Activated CD4-positive, alpha-beta T cell treated with anti-CD3 and anti-CD28 coated beads for 36 hours (primary cell): ENCODE data around the gene CACNA1D. TPM values are rescaled to one million over a fixed set of nuclear protein-coding genes. Genes with fewer than 3 reads are reported as not detected.

ENCODE experiments used
- ATAC-seq: fragments of 200-7000 bp; cut with Tn5 transposase; one replicate; pipeline ENCODE4 v1.10.0; 2021; ENCODE audit warnings: mild to moderate bottlenecking, moderate library complexity
- CTCF ChIA-PET: fragments of 350-600 bp; sonication (Branson Sonifier 250); formaldehyde crosslinking; loops from one replicate; lab custom pipeline; 2021; ENCODE audit warnings: antibody characterized with exemption; lab: Charles Lee
- POLR2A ChIA-PET: fragments of 350-600 bp; sonication (Branson Sonifier 250); formaldehyde crosslinking; loops from one replicate; lab custom pipeline; 2021; ENCODE audit warnings: antibody characterized with exemption, inconsistent platforms; lab: Charles Lee
- DNase-seq: peaks from one replicate; pipeline ENCODE4 v3.0.0-alpha.2; 2020
- H3K27ac Mint-ChIP-seq: one replicate; pipeline ENCODE4 v1.8.0; 2021; ENCODE audit warnings: mixed read lengths
- H3K27me3 Mint-ChIP-seq: one replicate; pipeline ENCODE4 v1.8.0; 2021; ENCODE audit warnings: mixed read lengths
- H3K36me3 Mint-ChIP-seq: one replicate; pipeline ENCODE4 v1.8.0; 2021; ENCODE audit warnings: low read depth, mixed read lengths
- H3K4me1 Mint-ChIP-seq: one replicate; pipeline ENCODE4 v1.8.0; 2021; ENCODE audit warnings: mixed read lengths
- H3K4me3 Mint-ChIP-seq: one replicate; pipeline ENCODE4 v1.8.0; 2021; ENCODE audit warnings: mild to moderate bottlenecking, moderate library complexity, mixed read lengths
- H3K9me3 Mint-ChIP-seq: one replicate; pipeline ENCODE4 v1.8.0; 2021; ENCODE audit warnings: low read depth, mixed read lengths
- intact Hi-C, 2 experiments: fragments of 100-400 bp; cut with DNase I in 1 of 2; cut with micrococcal nuclease in 1 of 2; formaldehyde crosslinking; loops; one replicate each; pipeline versions ENCODE4 v1.14.2 to v1.15.1; 2022 to 2024; cut with DNase I, micrococcal nuclease
- total RNA-seq, 2 experiments: library from RNA; stranded (reverse); gene quantifications; one replicate each; pipeline ENCODE4 v1.2.3, GENCODE V29; 2021

Gene CACNA1D
- total RNA-seq, 2 experiments from 2014 or later = 0.21 to 0.33 TPM

DNA sequence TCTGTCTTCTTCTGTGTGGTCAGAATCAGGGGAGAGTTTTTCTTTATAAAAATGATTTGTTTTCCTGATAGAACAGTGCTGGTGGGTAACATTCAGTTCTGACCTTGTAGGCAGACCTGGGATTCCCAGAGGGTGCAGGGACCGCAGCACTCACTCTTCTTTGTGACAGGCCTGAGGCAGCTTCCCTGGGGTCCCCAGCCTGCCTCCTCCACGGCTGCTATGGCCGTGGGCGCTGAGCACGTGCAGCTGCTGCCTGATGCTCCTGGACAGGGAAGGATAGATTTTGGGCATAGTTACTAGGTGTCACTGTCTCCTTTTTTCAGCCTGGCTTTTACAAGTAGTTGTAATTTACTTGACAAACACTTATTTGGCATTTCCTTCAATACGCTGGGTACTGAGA lies 39.1 kb downstream of the CACNA1D start:
- Mint-ChIP-seq H3K36me3 (no peaks in the 10 kb centered on the region), H3K9me3 (no peaks in the 10 kb centered on the region), H3K27ac (no peak overlapping the region), H3K27me3 (peaks cover 23% of the 10 kb centered on the region), H3K4me1 (no peaks in the 10 kb centered on the region), H3K4me3 (no peak overlapping the region)
- intact Hi-C loops = loop anchor here in 1 of 2 experiments (5.0 kb wide), 1 partner anchor 179 kb away; no protein-coding TSS in a partner anchor
- POLR2A ChIA-PET = interaction anchor here (0.7 kb wide), 1 partner anchor 51 kb away, joined by 3 read pairs; no protein-coding TSS in a partner anchor
- DNase-seq (no peak), ATAC-seq (no peak)
- CTCF ChIA-PET = interaction anchor here (0.6 kb wide), 1 partner anchor 58 kb away, joined by 3 read pairs; no protein-coding TSS in a partner anchor

DNA sequence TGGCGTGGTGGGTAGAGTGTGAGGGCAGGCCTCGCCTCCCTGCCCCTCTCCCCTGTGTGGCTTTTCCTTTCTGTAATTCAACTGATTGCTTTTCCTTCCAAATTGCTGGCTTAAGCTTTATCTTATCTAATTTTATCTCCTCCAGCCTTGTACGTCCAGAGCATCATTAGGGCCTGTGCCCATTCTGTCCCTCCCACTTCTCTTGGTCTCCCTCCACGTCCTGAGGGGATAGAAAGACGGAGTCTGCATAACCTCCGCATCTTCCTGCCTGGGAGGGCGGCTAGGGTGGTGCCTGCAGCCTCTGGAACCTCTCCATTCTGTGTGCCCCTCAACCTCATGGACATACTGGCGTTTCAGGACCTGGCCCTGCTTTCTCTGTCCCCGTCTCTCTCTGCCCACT lies 39.8 kb downstream of the CACNA1D start:
- Mint-ChIP-seq H3K27me3 (peaks cover 26% of the 10 kb centered on the region), H3K36me3 (no peaks in the 10 kb centered on the region), H3K4me3 (no peak overlapping the region), H3K9me3 (no peaks in the 10 kb centered on the region), H3K27ac (no peak overlapping the region), H3K4me1 (no peaks in the 10 kb centered on the region)
- ChIA-PET POLR2A (interaction anchor here (0.7 kb wide), 1 partner anchor 50 kb away, joined by 3 read pairs; no protein-coding TSS in a partner anchor), CTCF (no interaction called here)
- intact Hi-C loops = loop anchor here in 1 of 2 experiments (5.0 kb wide), 1 partner anchor 178 kb away; no protein-coding TSS in a partner anchor
- ATAC-seq (no peak), DNase-seq (no peak)

DNA sequence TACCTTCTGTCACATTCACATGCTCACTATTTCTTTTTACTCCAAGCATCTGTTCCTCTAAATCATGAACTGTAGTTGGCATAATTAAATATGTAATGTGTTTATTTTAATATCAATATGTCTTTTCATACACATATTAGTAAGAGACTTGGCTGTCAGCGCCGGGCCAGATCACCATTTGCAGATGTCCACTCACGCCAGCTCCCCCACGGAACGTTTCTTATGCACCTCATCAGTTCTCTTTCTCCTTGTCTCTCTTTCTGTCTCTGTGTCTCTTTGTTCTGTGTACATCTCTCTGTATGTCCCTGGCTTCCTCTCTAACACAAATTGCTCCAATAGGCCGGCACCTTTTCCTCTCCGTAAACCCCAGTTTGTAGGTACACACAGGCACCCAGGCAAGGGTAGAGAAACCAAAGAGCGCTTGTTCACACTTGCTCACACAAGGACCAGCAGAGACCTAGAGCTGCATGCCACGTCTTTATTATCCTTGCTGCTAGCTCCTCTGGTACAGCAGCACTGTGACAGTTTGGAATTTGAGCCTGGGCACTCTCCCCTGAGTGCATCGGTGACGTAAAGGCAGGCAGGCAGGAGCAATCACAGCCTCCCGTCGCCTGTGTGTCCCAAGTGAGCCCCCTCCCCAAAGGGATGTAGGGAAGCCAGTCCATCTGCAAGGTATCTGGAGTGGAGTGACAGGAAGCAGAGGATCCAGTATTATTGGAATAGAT lies 40.4 kb downstream of the CACNA1D start:
- H3K9me3 Mint-ChIP-seq = no peaks in the 10 kb centered on the region
- intact Hi-C loops = loop anchor here in 1 of 2 experiments (5.0 kb wide), 1 partner anchor 177 kb away; no protein-coding TSS in a partner anchor
- H3K27ac Mint-ChIP-seq = no peak overlapping the region
- no peak for ATAC-seq
- no peak overlapping the region for H3K4me3 Mint-ChIP-seq
- H3K4me1 Mint-ChIP-seq = no peaks in the 10 kb centered on the region
- POLR2A ChIA-PET = no interaction called here
- peaks cover 28% of the 10 kb centered on the region for H3K27me3 Mint-ChIP-seq
- no peak for DNase-seq
- CTCF ChIA-PET = no interaction called here
- no peaks in the 10 kb centered on the region for H3K36me3 Mint-ChIP-seq

DNA sequence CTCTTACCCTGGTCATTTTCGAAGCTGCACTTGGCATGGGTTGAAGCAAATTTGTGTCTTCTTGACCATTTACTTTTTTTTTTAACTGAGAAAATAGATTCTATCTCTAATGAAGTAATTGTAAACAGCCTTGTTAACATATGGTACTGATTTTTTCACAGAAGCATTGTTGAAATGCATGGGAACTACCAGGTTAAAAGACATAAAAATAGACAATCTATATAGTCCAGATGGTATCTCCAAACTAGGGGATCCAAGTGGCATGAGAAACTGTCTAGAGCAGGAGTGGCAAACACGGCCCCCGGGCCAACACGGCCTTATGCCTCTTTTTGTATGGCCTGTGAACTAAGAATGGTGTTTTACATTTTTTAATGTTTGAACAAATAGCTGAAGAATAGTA lies 41.9 kb downstream of the CACNA1D start:
- intact Hi-C loops = no loop called here
- no peaks in the 10 kb centered on the region for H3K4me1 Mint-ChIP-seq
- no peak overlapping the region for H3K4me3 Mint-ChIP-seq
- H3K27ac Mint-ChIP-seq = no peak overlapping the region
- ChIA-PET POLR2A (no interaction called here), CTCF (no interaction called here)
- H3K9me3 Mint-ChIP-seq = no peaks in the 10 kb centered on the region
- ATAC-seq = no peak
- no peak for DNase-seq
- peaks cover 16% of the 10 kb centered on the region for H3K27me3 Mint-ChIP-seq
- no peaks in the 10 kb centered on the region for H3K36me3 Mint-ChIP-seq

DNA sequence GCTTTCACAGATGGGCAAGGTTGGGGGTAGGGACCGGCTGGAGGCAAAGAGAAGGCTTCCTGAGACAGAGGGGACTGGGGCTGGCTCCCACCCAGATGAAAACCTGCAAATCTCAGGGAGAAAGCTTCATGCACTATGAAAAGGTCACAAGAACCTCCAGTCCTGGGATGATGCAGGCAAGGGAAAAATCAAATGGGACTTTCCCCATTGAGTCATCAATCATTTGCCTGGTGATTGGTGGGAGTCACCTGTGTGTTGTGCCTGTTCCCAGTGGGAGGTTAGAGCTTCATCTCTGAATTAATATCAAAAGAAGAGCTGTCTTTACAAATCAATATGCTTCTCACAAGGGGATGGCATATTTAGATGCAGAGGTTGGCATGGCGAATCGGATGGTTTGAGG lies 49.9 kb downstream of the CACNA1D start:
- ChIA-PET POLR2A (no interaction called here), CTCF (interaction anchor here (0.5 to 1.5 kb wide), 2 partner anchors 95 to 153 kb away, joined by 3 read pairs; no protein-coding TSS in a partner anchor)
- peaks cover 21% of the 10 kb centered on the region for H3K27me3 Mint-ChIP-seq
- no peak overlapping the region for H3K27ac Mint-ChIP-seq
- DNase-seq = peak; percentile 12
- peaks cover 9% of the 10 kb centered on the region for H3K4me1 Mint-ChIP-seq
- no peaks in the 10 kb centered on the region for H3K9me3 Mint-ChIP-seq
- ATAC-seq = peak; percentile 63
- intact Hi-C loops = no loop called here
- H3K4me3 Mint-ChIP-seq = no peak overlapping the region
- no peaks in the 10 kb centered on the region for H3K36me3 Mint-ChIP-seq

DNA sequence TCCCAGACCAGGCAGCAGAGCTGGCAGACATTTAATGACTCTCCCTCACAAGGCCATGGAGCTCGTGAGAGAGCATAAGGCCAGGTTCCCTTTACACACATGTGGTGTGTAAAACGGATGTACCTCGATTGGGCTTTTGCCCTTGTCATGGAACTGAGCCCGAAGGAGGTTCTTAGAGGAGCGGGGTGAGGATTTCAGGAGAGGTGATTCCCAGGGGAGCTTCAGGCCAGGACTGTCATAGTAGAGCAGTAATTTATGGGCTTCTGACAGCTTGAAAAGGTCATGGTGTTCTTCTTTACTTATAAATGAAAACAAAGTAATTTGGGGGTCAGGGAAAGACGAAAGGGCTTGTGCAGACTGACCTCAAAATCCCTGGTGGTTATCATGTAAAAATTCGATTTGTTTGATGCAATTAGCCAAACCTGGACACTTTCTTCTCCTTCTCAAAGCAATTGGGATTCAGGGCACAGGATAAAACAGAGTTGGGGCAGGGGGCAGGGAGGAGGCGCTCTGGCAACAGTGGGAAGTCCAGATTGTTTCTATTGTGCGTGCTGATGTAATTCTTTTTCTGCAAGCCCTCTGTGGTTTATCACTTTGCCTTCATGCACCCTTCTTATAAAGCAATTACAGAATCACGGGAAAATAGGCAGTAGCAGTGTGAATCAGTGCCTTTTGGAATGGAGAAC lies 51.0 kb downstream of the CACNA1D start:
- no peaks in the 10 kb centered on the region for H3K9me3 Mint-ChIP-seq
- H3K36me3 Mint-ChIP-seq = no peaks in the 10 kb centered on the region
- H3K4me3 Mint-ChIP-seq = no peak overlapping the region
- H3K27ac Mint-ChIP-seq = no peak overlapping the region
- POLR2A ChIA-PET = no interaction called here
- peaks cover 9% of the 10 kb centered on the region for H3K4me1 Mint-ChIP-seq
- CTCF ChIA-PET = interaction anchor here (0.6 to 1.5 kb wide), 2 partner anchors 65 to 152 kb away, joined by 3 to 4 read pairs; no protein-coding TSS in a partner anchor
- intact Hi-C loops = no loop called here
- no peak for ATAC-seq
- DNase-seq = no peak
- H3K27me3 Mint-ChIP-seq = peaks cover 19% of the 10 kb centered on the region

DNA sequence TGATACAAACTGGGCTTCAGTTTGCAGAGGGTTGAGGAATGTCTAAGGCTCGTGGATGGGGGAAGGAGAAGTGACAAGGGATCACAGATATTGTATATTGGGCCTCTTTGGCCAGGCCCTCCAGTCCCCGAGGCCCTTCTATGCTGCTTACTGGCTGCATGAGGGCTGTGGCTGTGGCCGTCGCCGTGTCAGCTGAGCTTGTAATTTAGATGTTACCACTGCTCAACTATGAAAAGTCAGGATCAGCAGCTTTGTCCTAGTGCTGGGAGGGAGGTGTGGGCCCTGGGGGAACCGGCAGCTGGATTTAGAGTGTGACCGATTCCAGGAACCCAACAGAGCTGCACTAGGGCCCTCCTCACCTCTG lies 51.6 kb downstream of the CACNA1D start:
- H3K4me3 Mint-ChIP-seq = no peak overlapping the region
- CTCF ChIA-PET = interaction anchor here (0.6 kb wide), 1 partner anchor 66 kb away, joined by 4 read pairs; no protein-coding TSS in a partner anchor
- H3K4me1 Mint-ChIP-seq = peaks cover 9% of the 10 kb centered on the region
- H3K27me3 Mint-ChIP-seq = peaks cover 19% of the 10 kb centered on the region
- intact Hi-C loops = no loop called here
- no peaks in the 10 kb centered on the region for H3K36me3 Mint-ChIP-seq
- ATAC-seq = no peak
- H3K27ac Mint-ChIP-seq = no peak overlapping the region
- H3K9me3 Mint-ChIP-seq = no peaks in the 10 kb centered on the region
- POLR2A ChIA-PET = no interaction called here
- no peak for DNase-seq

DNA sequence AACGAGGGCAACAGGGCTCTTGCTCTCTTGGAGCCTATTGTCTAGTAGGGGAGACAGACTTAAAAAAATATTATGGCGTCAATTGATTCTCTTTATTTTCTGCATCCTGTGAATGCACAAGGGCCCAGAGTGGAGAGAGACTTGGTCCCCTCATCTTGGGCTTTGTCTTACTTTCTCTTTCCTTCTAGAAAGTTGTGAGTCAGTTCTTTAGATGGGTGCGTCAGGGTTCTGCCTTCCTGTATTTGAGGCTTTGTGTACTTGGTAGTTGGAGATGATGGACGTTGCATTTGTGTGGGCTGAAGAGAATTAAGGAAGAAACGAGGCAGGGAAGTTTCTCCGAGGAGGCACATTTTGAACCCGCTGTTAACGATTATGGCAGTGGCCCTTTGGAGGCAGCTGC lies 52.9 kb downstream of the CACNA1D start:
- Mint-ChIP-seq H3K9me3 (no peaks in the 10 kb centered on the region), H3K4me1 (peaks cover 17% of the 10 kb centered on the region), H3K27ac (no peak overlapping the region), H3K36me3 (no peaks in the 10 kb centered on the region), H3K4me3 (no peak overlapping the region), H3K27me3 (peaks cover 11% of the 10 kb centered on the region)
- CTCF ChIA-PET = no interaction called here
- no peak for ATAC-seq
- no peak for DNase-seq
- intact Hi-C loops = no loop called here
- POLR2A ChIA-PET = no interaction called here

DNA sequence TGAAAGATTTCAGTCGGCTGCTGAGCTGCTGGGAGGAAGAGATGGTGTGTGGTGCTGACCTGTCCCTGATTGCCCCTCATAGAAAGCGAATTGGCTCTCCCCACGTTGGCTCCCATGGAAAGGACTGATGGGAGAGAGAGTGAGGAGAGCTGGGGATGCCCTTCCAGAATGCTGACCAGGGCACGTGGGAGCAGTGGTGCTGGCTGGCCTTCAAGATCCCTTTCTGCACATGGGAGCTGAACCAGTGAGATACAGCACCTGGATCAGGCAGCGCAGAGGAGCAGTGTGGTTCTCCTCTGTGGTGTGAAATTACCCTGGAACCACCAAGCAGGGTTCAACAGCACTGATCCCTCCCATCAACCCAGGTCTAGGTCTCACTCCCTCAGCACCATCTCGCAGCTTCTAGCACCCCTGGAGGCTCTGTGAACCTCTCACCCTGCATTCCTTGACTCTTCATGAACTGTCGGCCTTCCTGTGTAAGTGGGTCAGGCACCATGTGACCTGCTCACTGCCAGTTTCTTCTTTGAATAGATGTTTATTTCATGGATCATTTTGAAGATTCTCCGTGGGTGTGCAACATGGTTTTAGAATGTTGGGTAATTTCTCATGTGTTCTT lies 55.7 kb downstream of the CACNA1D start:
- ChIA-PET POLR2A (interaction anchor here (0.5 kb wide), 1 partner anchor 376 kb away, joined by 4 read pairs; no protein-coding TSS in a partner anchor), CTCF (interaction anchor here (0.6 kb wide), 1 partner anchor 13 kb away, joined by 3 read pairs; no protein-coding TSS in a partner anchor)
- ATAC-seq (no peak), DNase-seq (no peak)
- intact Hi-C loops = no loop called here
- Mint-ChIP-seq H3K27ac (no peak overlapping the region), H3K4me3 (no peak overlapping the region), H3K4me1 (peaks cover 18% of the 10 kb centered on the region), H3K27me3 (peaks cover 12% of the 10 kb centered on the region), H3K36me3 (no peaks in the 10 kb centered on the region), H3K9me3 (no peaks in the 10 kb centered on the region)

DNA sequence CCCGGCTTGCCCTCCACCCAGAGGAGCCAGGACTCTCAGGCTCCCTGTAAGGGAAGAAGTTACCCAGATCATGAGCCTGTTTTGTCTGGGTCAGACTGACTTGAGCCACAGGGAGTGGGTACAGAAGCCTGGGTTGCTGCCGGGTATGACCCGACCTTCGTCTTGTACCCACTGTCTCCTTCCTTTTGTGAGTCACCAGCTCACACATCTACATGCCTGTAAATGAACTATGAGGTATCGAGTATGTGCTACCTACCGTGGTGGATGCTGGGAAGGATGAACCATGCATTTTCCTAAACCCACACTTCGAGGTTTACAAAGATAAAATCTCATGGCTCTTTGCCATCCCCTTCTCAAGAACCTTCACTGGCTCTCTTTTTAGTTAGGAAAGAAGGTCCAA lies 56.9 kb downstream of the CACNA1D start:
- no peaks in the 10 kb centered on the region for H3K9me3 Mint-ChIP-seq
- H3K4me1 Mint-ChIP-seq = peaks cover 26% of the 10 kb centered on the region
- ChIA-PET POLR2A (no interaction called here), CTCF (no interaction called here)
- no peak overlapping the region for H3K4me3 Mint-ChIP-seq
- DNase-seq = peak; percentile 19
- H3K36me3 Mint-ChIP-seq = no peaks in the 10 kb centered on the region
- no peak overlapping the region for H3K27ac Mint-ChIP-seq
- ATAC-seq = peak; percentile 57
- peaks cover 9% of the 10 kb centered on the region for H3K27me3 Mint-ChIP-seq
- intact Hi-C loops = no loop called here

DNA sequence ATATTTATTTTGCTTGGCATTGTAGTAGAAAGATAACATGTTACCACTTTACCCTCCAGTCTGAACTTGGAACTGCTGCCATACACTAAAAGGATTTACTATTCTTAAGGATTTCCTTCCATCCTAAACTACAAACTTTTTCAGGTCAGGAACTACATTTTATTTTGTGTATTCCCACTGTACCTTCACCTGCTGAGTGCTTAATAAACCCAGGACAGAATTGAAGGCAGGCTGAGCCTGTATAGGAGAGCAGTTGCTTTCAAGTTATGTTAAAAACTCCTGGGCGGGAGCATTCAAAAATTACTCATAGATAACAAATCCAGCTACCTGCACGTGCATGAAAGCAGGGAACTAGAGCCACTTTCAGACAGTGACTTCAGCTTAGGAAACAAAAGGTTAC lies 58.3 kb downstream of the CACNA1D start:
- peaks cover 10% of the 10 kb centered on the region for H3K27me3 Mint-ChIP-seq
- CTCF ChIA-PET = no interaction called here
- peaks cover 24% of the 10 kb centered on the region for H3K4me1 Mint-ChIP-seq
- DNase-seq = no peak
- no peaks in the 10 kb centered on the region for H3K9me3 Mint-ChIP-seq
- no peak overlapping the region for H3K4me3 Mint-ChIP-seq
- POLR2A ChIA-PET = no interaction called here
- no peak for ATAC-seq
- intact Hi-C loops = no loop called here
- H3K27ac Mint-ChIP-seq = no peak overlapping the region
- H3K36me3 Mint-ChIP-seq = no peaks in the 10 kb centered on the region
